IPS-18a (cell line): ENCODE measurements around the gene SLC16A9.

Experiments used
- H3K27ac ChIP-seq: one replicate; pipeline ENCODE4 v1.5.1; 2013; ENCODE audit warnings: low read length
- H3K27me3 ChIP-seq: one replicate; pipeline ENCODE4 v1.6.1; 2013; ENCODE audit warnings: mild to moderate bottlenecking, low read length; ENCODE audit not compliant: control insufficient read depth, insufficient read depth
- H3K36me3 ChIP-seq: one replicate; pipeline ENCODE4 v1.6.1; 2013; ENCODE audit warnings: low read depth, low read length; ENCODE audit not compliant: control insufficient read depth
- H3K4me1 ChIP-seq: one replicate; pipeline ENCODE4 v1.6.1; 2013; ENCODE audit warnings: low read depth, low read length; ENCODE audit not compliant: control insufficient read depth
- H3K4me3 ChIP-seq: one replicate; pipeline ENCODE4 v1.5.1; 2013; ENCODE audit warnings: low read length
- H3K9ac ChIP-seq: one replicate; pipeline ENCODE4 v1.6.1; 2013; ENCODE audit warnings: mild to moderate bottlenecking, low read length, moderate library complexity
- H3K9me3 ChIP-seq: one replicate; pipeline ENCODE4 v1.6.1; 2013; ENCODE audit warnings: low read depth, low read length; ENCODE audit not compliant: control insufficient read depth

The SLC16A9 gene

DNA sequence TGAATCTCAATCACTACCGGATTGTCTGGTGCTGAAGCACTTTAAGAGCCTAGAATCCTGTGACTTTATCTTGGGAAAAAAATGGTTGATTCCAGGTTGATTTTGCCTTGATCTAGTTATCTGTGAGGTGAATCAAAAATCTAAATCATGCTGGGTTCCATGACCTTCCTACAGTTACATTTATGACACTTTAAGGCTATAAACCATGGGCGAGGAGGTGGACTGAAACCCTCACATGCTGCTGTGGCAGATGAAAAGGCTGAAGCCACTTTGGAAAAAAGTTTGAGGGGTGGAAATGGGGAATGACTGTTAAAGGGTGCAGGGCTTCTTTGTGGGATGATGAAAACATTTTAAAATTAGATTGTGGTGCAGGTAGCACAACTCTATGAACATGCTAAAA lies 17.5 kb downstream of the SLC16A9 start:
- Histone ChIP-seq H3K9ac (no peak overlapping the region), H3K36me3 (no peaks in the 10 kb centered on the region), H3K9me3 (no peaks in the 10 kb centered on the region), H3K27ac (no peak overlapping the region), H3K27me3 (no peaks in the 10 kb centered on the region), H3K4me1 (no peaks in the 10 kb centered on the region), H3K4me3 (no peak overlapping the region)

DNA sequence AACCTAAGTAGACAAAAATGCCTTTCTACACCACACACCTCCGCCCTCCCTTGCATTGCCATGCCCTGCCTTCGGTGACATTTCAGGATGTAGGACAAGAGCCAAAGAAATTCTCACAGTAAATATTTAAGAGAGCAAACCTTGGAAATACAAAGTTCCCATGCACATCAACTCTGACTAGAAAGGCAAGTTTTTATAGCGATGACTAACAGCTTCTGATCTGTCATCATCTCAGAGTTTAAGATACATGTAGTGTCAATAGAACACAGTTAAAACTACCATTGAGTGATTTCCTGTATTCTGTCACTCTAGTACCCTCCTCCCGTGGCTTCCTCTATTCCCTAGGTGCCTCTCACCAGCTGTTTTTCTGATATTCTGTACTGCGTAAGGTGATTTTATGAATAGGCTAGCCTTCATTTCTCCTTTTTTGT lies 20.7 kb downstream of the SLC16A9 start:
- H3K9ac ChIP-seq = no peak overlapping the region
- peaks cover 3% of the 10 kb centered on the region for H3K36me3 ChIP-seq
- H3K9me3 ChIP-seq = no peaks in the 10 kb centered on the region
- H3K4me3 ChIP-seq = no peak overlapping the region
- H3K27ac ChIP-seq = no peak overlapping the region
- H3K4me1 ChIP-seq = no peaks in the 10 kb centered on the region
- no peaks in the 10 kb centered on the region for H3K27me3 ChIP-seq

GRCh38 chr10:59687657-59688056 lies 22.0 kb downstream of the SLC16A9 start:
- Histone ChIP-seq H3K9ac (no peak overlapping the region), H3K4me1 (no peaks in the 10 kb centered on the region), H3K36me3 (peaks cover 15% of the 10 kb centered on the region)

DNA sequence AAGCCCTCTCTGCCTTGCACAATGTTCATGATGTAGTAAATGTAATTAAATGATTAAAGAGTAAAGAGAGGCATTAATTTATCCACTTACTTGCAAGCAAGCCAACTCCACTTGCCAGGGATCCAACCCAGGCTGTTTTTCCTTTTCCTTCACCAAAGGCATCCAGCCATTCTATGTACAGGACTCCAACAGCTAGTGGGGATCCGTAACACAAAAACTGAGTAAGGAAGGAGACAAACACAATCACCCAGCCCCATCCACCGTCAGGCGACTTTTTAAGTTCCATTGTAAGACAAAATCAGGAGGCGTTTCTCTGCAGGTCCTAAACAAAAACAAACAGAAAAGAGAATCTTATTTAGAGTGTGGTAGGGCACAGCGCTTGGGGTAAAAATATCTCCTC lies 25.6 kb downstream of the SLC16A9 start:
- no peaks in the 10 kb centered on the region for H3K27me3 ChIP-seq
- H3K9me3 ChIP-seq = no peaks in the 10 kb centered on the region
- no peak overlapping the region for H3K4me3 ChIP-seq
- no peak overlapping the region for H3K27ac ChIP-seq
- H3K4me1 ChIP-seq = no peaks in the 10 kb centered on the region
- peaks cover 21% of the 10 kb centered on the region for H3K36me3 ChIP-seq
- no peak overlapping the region for H3K9ac ChIP-seq

More at GRCh38 chr10:59687657-59688056, 22.0 kb downstream of the SLC16A9 start:
- Histone ChIP-seq H3K4me3 (no peak overlapping the region), H3K9me3 (no peaks in the 10 kb centered on the region), H3K27ac (no peak overlapping the region), H3K27me3 (no peaks in the 10 kb centered on the region)

GRCh38 chr10:59682986-59683937 lies 26.4 kb downstream of the SLC16A9 start:
- Histone ChIP-seq H3K9ac (no peak overlapping the region), H3K4me3 (no peak overlapping the region), H3K27ac (no peak overlapping the region), H3K9me3 (no peaks in the 10 kb centered on the region), H3K4me1 (no peaks in the 10 kb centered on the region), H3K36me3 (peaks cover 21% of the 10 kb centered on the region), H3K27me3 (no peaks in the 10 kb centered on the region)

- Histone ChIP-seq H3K9ac (no peak overlapping the region), H3K27me3 (no peaks in the 10 kb centered on the region), H3K36me3 (peaks cover 24% of the 10 kb centered on the region), H3K4me3 (no peak overlapping the region), H3K4me1 (no peaks in the 10 kb centered on the region), H3K27ac (no peak overlapping the region), H3K9me3 (no peaks in the 10 kb centered on the region)
These were observed 29.5 kb downstream of the SLC16A9 start for GRCh38 chr10:59680199-59680598.

DNA sequence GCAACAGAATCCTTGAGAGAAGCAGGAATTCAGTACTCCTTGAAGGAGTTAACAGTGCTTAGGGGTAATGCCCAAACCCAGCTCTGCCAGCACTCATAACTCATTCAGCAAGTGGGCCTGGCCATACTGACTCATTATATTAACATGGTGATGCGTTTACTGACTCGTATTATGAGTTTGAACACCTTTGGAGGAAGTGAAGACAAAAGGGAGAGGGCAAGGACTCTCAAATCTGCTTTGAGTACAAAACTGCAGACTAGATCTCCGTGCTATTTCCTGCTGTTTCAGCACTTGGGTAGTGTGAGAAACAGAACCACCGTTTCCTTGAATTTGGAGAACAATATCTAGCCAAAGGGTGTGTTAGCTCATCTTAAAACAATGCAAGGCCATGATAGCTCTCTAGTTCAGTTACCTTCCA lies 30.8 kb downstream of the SLC16A9 start:
- H3K27ac ChIP-seq = no peak overlapping the region
- H3K4me3 ChIP-seq = no peak overlapping the region
- no peaks in the 10 kb centered on the region for H3K27me3 ChIP-seq
- H3K9me3 ChIP-seq = no peaks in the 10 kb centered on the region
- peaks cover 8% of the 10 kb centered on the region for H3K4me1 ChIP-seq
- H3K36me3 ChIP-seq = peaks cover 21% of the 10 kb centered on the region
- no peak overlapping the region for H3K9ac ChIP-seq

GRCh38 chr10:59677253-59677831 lies 32.3 kb downstream of the SLC16A9 start:
- Histone ChIP-seq H3K4me1 (peaks cover 8% of the 10 kb centered on the region), H3K27ac (no peak overlapping the region), H3K27me3 (no peaks in the 10 kb centered on the region), H3K4me3 (no peak overlapping the region), H3K36me3 (peaks cover 17% of the 10 kb centered on the region), H3K9me3 (no peaks in the 10 kb centered on the region), H3K9ac (no peak overlapping the region)

GRCh38 chr10:59675812-59676211 lies 33.8 kb downstream of the SLC16A9 start:
- Histone ChIP-seq H3K36me3 (peaks cover 26% of the 10 kb centered on the region), H3K27me3 (no peaks in the 10 kb centered on the region), H3K9me3 (no peaks in the 10 kb centered on the region)

GRCh38 chr10:59674215-59674836 lies 35.3 kb downstream of the SLC16A9 start:
- H3K27me3 ChIP-seq = no peaks in the 10 kb centered on the region
- no peaks in the 10 kb centered on the region for H3K9me3 ChIP-seq
- no peak overlapping the region for H3K9ac ChIP-seq
- H3K27ac ChIP-seq = no peak overlapping the region
- H3K36me3 ChIP-seq = peaks cover 37% of the 10 kb centered on the region
- H3K4me3 ChIP-seq = no peak overlapping the region
- H3K4me1 ChIP-seq = peaks cover 8% of the 10 kb centered on the region

More at GRCh38 chr10:59675812-59676211, 33.8 kb downstream of the SLC16A9 start:
- Histone ChIP-seq H3K4me1 (peaks cover 8% of the 10 kb centered on the region), H3K9ac (no peak overlapping the region), H3K27ac (no peak overlapping the region), H3K4me3 (no peak overlapping the region)

- peaks cover 37% of the 10 kb centered on the region for H3K36me3 ChIP-seq
- no peaks in the 10 kb centered on the region for H3K9me3 ChIP-seq
- no peak overlapping the region for H3K27ac ChIP-seq
- peaks cover 8% of the 10 kb centered on the region for H3K4me1 ChIP-seq
- H3K27me3 ChIP-seq = no peaks in the 10 kb centered on the region
- no peak overlapping the region for H3K4me3 ChIP-seq
- no peak overlapping the region for H3K9ac ChIP-seq
These were observed 37.3 kb downstream of the SLC16A9 start for GRCh38 chr10:59672150-59672875.
